HCT116 (cell line): ENCODE data around the gene GRID2. TPM values are rescaled to one million over a fixed set of nuclear protein-coding genes. Genes with fewer than 3 reads are reported as not detected.

Experiments
- ATAC-seq: fragments of 200-7000 bp; cut with Tn5 transposase; 2 replicates; pipeline ENCODE4 v1.9.1; 2020; ENCODE audit warnings: mild to moderate bottlenecking, moderate library complexity
- BruUV-seq: library from RNA; stranded (reverse); fragments of 400-500 nt; replicated peaks from 2 replicates; lab custom pipeline; 2021; lab: Mats Ljungman, UMichigan
- CTCF ChIA-PET: fragments of 300-600 bp; sonication (Branson Sonifier 250); formaldehyde crosslinking; loops from one replicate; lab custom pipeline; 2021; ENCODE audit warnings: antibody characterized with exemption; lab: Charles Lee
- POLR2A ChIA-PET: fragments of 300-600, 350-600 bp; sonication (Branson Sonifier 250); formaldehyde crosslinking; loops from one replicate; lab custom pipeline; 2021; ENCODE audit warnings: antibody characterized with exemption; lab: Charles Lee
- RAD21 ChIA-PET, 2 experiments: fragments of 300-600 bp; sonication (Branson Sonifier 250); formaldehyde crosslinking; loops; one replicate each; lab custom pipeline; 2023; ENCODE audit warnings: low total read pairs in 2 of 2; ENCODE audit not compliant: uncharacterized antibody in 2 of 2, unreplicated experiment in 2 of 2, low non-redundant PET in 1 of 2; lab: Charles Lee
- DNase-seq: peaks from one replicate; pipeline ENCODE4 v3.0.0-alpha.2; 2010; ENCODE audit warnings: low read depth, low spot score
- H2AFZ ChIP-seq: fragments of 200-600 bp; shearing (Covaris generic), sonication (generic); 2 replicates; pipeline ENCODE4 v1.6.1; 2017; ENCODE audit warnings: low read depth, mixed run types, mixed read lengths, antibody characterized with exemption, low read length; ENCODE audit not compliant: poor library complexity, severe bottlenecking
- H3K27ac ChIP-seq: 2 replicates; pipeline ENCODE4 v1.5.1; 2012; ENCODE audit warnings: low read depth, low read length
- H3K27me3 ChIP-seq: fragments of 200-600 bp; sonication (generic); 2 replicates; pipeline ENCODE4 v1.6.1; 2016; ENCODE audit warnings: mixed run types, low read length, mixed read lengths; ENCODE audit not compliant: insufficient read depth
- H3K36me3 ChIP-seq, 2 experiments: fragments of 200-500 bp in 1 of 2; fragments of 200-600 bp in 1 of 2; sonication (Bioruptor generic) in 1 of 2; sonication (generic) in 1 of 2; 2 replicates each; pipeline versions ENCODE4 v1.5.1 to v1.6.1; 2014 to 2016; ENCODE audit warnings: low read length in 2 of 2, inconsistent platforms in 1 of 2, mixed read lengths in 1 of 2, mixed run types in 1 of 2; ENCODE audit not compliant: insufficient read depth in 2 of 2, control insufficient read depth in 1 of 2
- H3K4me1 ChIP-seq, 2 experiments: fragments of 200-600 bp in 1 of 2; sonication (generic) in 1 of 2; 2 replicates each; pipeline versions ENCODE4 v1.5.1 to v1.6.1; 2012 to 2017; ENCODE audit warnings: low read length in 2 of 2, inconsistent platforms in 1 of 2, mild to moderate bottlenecking in 1 of 2, mixed read lengths in 1 of 2, mixed run types in 1 of 2, moderate library complexity in 1 of 2; ENCODE audit not compliant: insufficient read depth in 2 of 2, control insufficient read depth in 1 of 2
- H3K4me2 ChIP-seq: fragments of 200-600 bp; sonication (generic); 2 replicates; pipeline ENCODE4 v1.6.1; 2017; ENCODE audit warnings: mixed run types, low read length, mixed read lengths
- H3K4me3 ChIP-seq, 2 experiments: fragments of 200-600 bp in 1 of 2; sonication (generic) in 1 of 2; replicated peaks in 1 of 2; 2 replicates each; pipeline ENCODE4 v1.5.1; 2011 to 2016; ENCODE audit warnings: low read length in 2 of 2, control low read depth in 1 of 2, low read depth in 1 of 2, mild to moderate bottlenecking in 1 of 2, mixed read lengths in 1 of 2, mixed run types in 1 of 2
- H3K79me2 ChIP-seq: fragments of 200-600 bp; sonication (generic); 2 replicates; pipeline ENCODE4 v1.6.1; 2017; ENCODE audit warnings: mild to moderate bottlenecking, mixed run types, low read length, moderate library complexity, mixed read lengths; ENCODE audit not compliant: insufficient read depth
- H3K9ac ChIP-seq: fragments of 200-600 bp; sonication (generic); 2 replicates; pipeline ENCODE4 v1.6.1; 2016; ENCODE audit warnings: low read length, mixed read lengths
- H3K9me2 ChIP-seq: fragments of 200-600 bp; sonication (generic), shearing (Covaris generic); 2 replicates; pipeline ENCODE4 v1.6.1; 2017; ENCODE audit warnings: mixed run types, mild to moderate bottlenecking, moderate library complexity; ENCODE audit not compliant: insufficient read depth
- H3K9me3 ChIP-seq, 2 experiments: fragments of 200-500 bp in 1 of 2; fragments of 200-600 bp in 1 of 2; sonication (Bioruptor generic) in 1 of 2; sonication (generic) in 1 of 2; 2 replicates each; pipeline ENCODE4 v1.6.1; 2014 to 2017; ENCODE audit warnings: low read length in 2 of 2, mixed read lengths in 2 of 2, inconsistent platforms in 1 of 2, low read depth in 1 of 2, mild to moderate bottlenecking in 1 of 2, mixed run types in 1 of 2, moderate library complexity in 1 of 2; ENCODE audit not compliant: control insufficient read depth in 1 of 2, insufficient read depth in 1 of 2
- H4K20me1 ChIP-seq: fragments of 200-600 bp; sonication (generic), shearing (Covaris generic); 2 replicates; pipeline ENCODE4 v1.6.1; 2017; ENCODE audit warnings: mixed run types, mild to moderate bottlenecking, moderate library complexity; ENCODE audit not compliant: insufficient read depth
- ATF3 ChIP-seq: IDR thresholded peaks from 2 replicates; pipeline ENCODE4 v1.6.1; 2012
- CEBPB ChIP-seq: IDR thresholded peaks from 2 replicates; pipeline ENCODE4 v1.6.1; 2012; ENCODE audit warnings: low read depth
- EGR1 ChIP-seq: IDR thresholded peaks from 2 replicates; pipeline ENCODE4 v1.6.1; 2012; ENCODE audit warnings: low read depth
- ELF1 ChIP-seq: IDR thresholded peaks from 2 replicates; pipeline ENCODE4 v1.6.1; 2012; ENCODE audit warnings: low read depth, borderline replicate concordance
- JUND ChIP-seq: IDR thresholded peaks from 2 replicates; pipeline ENCODE4 v1.6.1; 2012
- MAX ChIP-seq: IDR thresholded peaks from 2 replicates; pipeline ENCODE4 v1.6.1; 2012
- POLR2AphosphoS5 ChIP-seq: IDR thresholded peaks from 2 replicates; pipeline ENCODE4 v1.6.1; 2011; ENCODE audit warnings: mild to moderate bottlenecking, low read depth, low read length, moderate library complexity
- RAD21 ChIP-seq: IDR thresholded peaks from 2 replicates; pipeline ENCODE4 v1.6.1; 2012; ENCODE audit warnings: low read depth, mild to moderate bottlenecking
- REST ChIP-seq: IDR thresholded peaks from 2 replicates; pipeline ENCODE4 v1.6.1; 2012; ENCODE audit warnings: low read depth
- SRF ChIP-seq: IDR thresholded peaks from 2 replicates; pipeline ENCODE4 v1.6.1; 2012; ENCODE audit warnings: low read depth
- YY1 ChIP-seq: IDR thresholded peaks from 2 replicates; pipeline ENCODE4 v1.6.1; 2011; ENCODE audit warnings: low read length, low read depth, moderate library complexity, mild to moderate bottlenecking; ENCODE audit not compliant: insufficient replicate concordance; ENCODE audit errors: extremely low read depth
- ZNF274 ChIP-seq: fragments of 200-500 bp; sonication (Bioruptor generic); IDR thresholded peaks from 2 replicates; pipeline ENCODE4 v1.6.1; 2014; ENCODE audit warnings: mild to moderate bottlenecking, low read depth, low read length, inconsistent platforms
- intact Hi-C: fragments of 100-400 bp; cut with micrococcal nuclease; formaldehyde crosslinking; loops from 2 replicates; pipeline ENCODE4 v1.10.0; 2022
- total RNA-seq: library from RNA; stranded (reverse); gene quantifications from one replicate; pipeline ENCODE4 v1.2.1, GENCODE V29; 2021; ENCODE audit not compliant: unreplicated experiment

GRID2 gene
- total RNA-seq, 1 experiment from 2014 or later: not detected

- Histone ChIP-seq H2AFZ (no peak overlapping the region), H3K4me2 (no peak overlapping the region), H3K27me3 (no peaks in the 10 kb centered on the region), H3K27ac (no peak overlapping the region), H3K9ac (no peak overlapping the region), H3K79me2 (no peaks in the 10 kb centered on the region), H3K4me3 (no peak overlapping the region), H3K36me3 (no peaks in the 10 kb centered on the region), H3K9me2 (0 out of 2 replicates have a peak, but pooled peaks cover 2% of the 10 kb centered on the region), H3K4me1 (no peaks in the 10 kb centered on the region), H3K9me3 (no peaks in the 10 kb centered on the region), H4K20me1 (no peaks in the 10 kb centered on the region)
- POLR2A ChIA-PET: no interaction called here
- TF ChIP-seq RAD21 (no peak), ATF3 (no peak), EGR1 (no peak), ZNF274 (no peak), REST (no peak), YY1 (no peak), CEBPB (no peak), SRF (no peak), POLR2AphosphoS5 (no peak), JUND (no peak), MAX (no peak), ELF1 (no peak)
- intact Hi-C loops: no loop called here
- no TSS peak for BruUV-seq
- no peak for DNase-seq
- CTCF ChIA-PET: no interaction called here
- no peak for ATAC-seq
- RAD21 ChIA-PET: no interaction called here
These were observed 1439.3 kb downstream of the GRID2 start for GRCh38 chr4:93743022-93743421.
